Neutrophil (primary cell): ENCODE measurements around the gene TSPAN11.
"Not testable (repeated sequence)": the region's sequence is repeated elsewhere in the genome, so short reads cannot be mapped to it uniquely, and the experiment has no call there.

Source experiments
- H3K27ac ChIP-seq: fragments of 200-600 bp; sonication (generic); 2 replicates; pipeline ENCODE4 v1.5.1; 2016; ENCODE audit warnings: mild to moderate bottlenecking, moderate library complexity
- H3K27me3 ChIP-seq: fragments of 200-600 bp; sonication (generic); 2 replicates; pipeline ENCODE4 v1.6.0; 2016; ENCODE audit warnings: mild to moderate bottlenecking
- H3K36me3 ChIP-seq: fragments of 200-600 bp; sonication (generic); 2 replicates; pipeline ENCODE4 v1.5.1; 2017
- H3K4me1 ChIP-seq, 2 experiments: fragments of 200-600 bp in 1 of 2; sonication (generic) in 1 of 2; 1 replicate in 1 of 2; 2 replicates in 1 of 2; pipeline versions ENCODE4 v1.5.1 to v1.6.1; 2013 to 2016; ENCODE audit warnings: low read depth in 1 of 2, low read length in 1 of 2, mild to moderate bottlenecking in 1 of 2, moderate library complexity in 1 of 2; ENCODE audit not compliant: control insufficient read depth in 1 of 2, insufficient read depth in 1 of 2
- H3K4me3 ChIP-seq, 2 experiments: fragments of 200-600 bp in 1 of 2; sonication (generic) in 1 of 2; 1 replicate in 1 of 2; 2 replicates in 1 of 2; pipeline ENCODE4 v1.5.1; 2013 to 2016; ENCODE audit warnings: low read depth in 1 of 2, low read length in 1 of 2, mild to moderate bottlenecking in 1 of 2, moderate library complexity in 1 of 2
- H3K9me3 ChIP-seq: fragments of 200-600 bp; sonication (generic); 2 replicates; pipeline ENCODE4 v1.5.1; 2016
- CTCF ChIP-seq: fragments of 200-600 bp; sonication (generic); IDR thresholded peaks from 2 replicates; pipeline ENCODE4 v1.5.1; 2016; ENCODE audit warnings: antibody characterized with exemption

The TSPAN11 gene

GRCh38 chr12:31009976-31010375 is 83.4 kb downstream of the TSPAN11 start:
- Histone ChIP-seq H3K4me3 (no peak overlapping the region), H3K4me1 (no peaks in the 10 kb centered on the region), H3K9me3 (no peaks in the 10 kb centered on the region), H3K27ac (no peak overlapping the region), H3K27me3 (no peaks in the 10 kb centered on the region), H3K36me3 (no peaks in the 10 kb centered on the region)
- no peak for TF ChIP-seq CTCF

DNA sequence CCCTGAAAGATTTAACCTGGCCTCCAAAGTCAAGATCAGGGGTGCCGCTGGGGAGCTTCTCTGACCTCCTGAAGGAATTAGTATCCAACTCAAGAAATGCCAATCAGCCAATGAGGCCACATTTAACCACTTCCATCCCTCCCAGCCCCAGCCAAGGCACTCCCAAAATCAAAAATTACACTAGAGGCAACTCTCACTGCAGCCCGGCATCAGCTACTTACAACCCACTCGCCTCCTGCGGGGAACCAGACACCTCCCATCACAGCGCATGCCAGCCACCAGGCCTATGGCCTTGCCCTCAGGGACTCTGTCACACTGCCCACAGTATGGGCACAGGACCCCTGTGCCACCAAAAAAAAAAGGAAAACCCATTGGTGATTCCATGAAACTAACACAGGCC is 84.8 kb downstream of the TSPAN11 start:
- no peak for TF ChIP-seq CTCF
- no peak overlapping the region for H3K4me3 ChIP-seq
- no peaks in the 10 kb centered on the region for H3K9me3 ChIP-seq

DNA sequence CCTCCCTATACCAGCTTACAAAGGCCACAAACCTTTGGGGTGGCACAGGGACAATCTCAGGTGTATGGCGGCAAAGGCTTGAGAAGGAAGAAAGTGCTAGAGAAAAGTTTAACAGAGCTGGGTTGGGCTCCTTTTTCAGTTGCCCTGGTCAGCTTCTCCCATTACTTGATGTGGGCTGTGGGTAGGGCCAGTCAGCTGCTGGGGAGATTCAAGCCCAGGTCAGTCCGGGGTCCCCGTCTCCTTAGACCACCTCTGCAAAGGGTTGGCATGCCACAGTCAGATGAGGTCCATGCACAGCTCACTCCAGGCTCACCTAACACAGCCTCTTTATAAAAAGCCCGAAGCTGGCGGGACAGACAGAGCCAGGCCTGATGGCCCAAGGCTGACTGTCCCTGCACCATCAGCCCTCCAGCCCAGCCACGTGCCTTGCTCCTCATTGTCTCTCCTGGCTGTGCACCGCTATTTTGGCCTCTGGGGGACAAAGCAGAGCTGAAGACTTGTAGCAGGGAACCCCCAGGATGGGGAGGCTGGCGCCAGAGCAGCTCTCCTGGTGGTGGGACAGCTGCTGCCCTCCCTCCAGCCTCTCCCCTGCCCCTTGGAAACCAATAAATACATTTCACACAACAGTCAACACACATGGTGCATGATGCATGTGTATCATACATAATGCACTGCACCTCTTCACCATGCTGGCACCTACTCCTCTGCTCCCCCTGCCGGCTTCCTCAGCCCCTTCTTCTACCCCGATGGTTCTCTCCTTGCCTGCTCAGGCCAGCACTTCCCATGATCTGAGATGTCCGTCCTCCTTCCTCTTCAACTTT is 85.4 kb downstream of the TSPAN11 start:
- no peaks in the 10 kb centered on the region for H3K4me1 ChIP-seq
- no peak for TF ChIP-seq CTCF
- no peaks in the 10 kb centered on the region for H3K36me3 ChIP-seq
- no peak overlapping the region for H3K4me3 ChIP-seq
- H3K9me3 ChIP-seq = no peaks in the 10 kb centered on the region
- H3K27me3 ChIP-seq = no peaks in the 10 kb centered on the region
- no peak overlapping the region for H3K27ac ChIP-seq

More for the DNA sequence above, 84.8 kb downstream of the TSPAN11 start:
- H3K27me3 ChIP-seq = no peaks in the 10 kb centered on the region
- no peaks in the 10 kb centered on the region for H3K36me3 ChIP-seq
- no peak overlapping the region for H3K27ac ChIP-seq
- H3K4me1 ChIP-seq = no peaks in the 10 kb centered on the region

DNA sequence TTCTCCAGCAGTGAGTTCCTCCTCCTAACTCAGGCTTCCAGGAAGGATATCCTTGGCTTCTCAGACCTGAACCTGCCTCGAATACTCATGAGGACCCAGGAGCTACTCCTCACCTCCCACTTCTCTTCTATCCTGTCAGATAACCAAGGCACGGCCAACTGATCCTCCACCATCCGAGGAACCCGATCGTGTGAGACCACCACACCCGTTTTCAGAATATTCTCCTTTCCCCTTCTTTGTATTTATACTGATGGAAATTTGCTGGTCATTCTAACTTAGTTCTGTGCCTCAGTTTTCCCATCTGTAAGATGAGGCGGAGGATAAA is 86.0 kb downstream of the TSPAN11 start:
- H3K27ac ChIP-seq, H3K4me1 ChIP-seq, H3K27me3 ChIP-seq, H3K36me3 ChIP-seq, H3K9me3 ChIP-seq, H3K4me3 ChIP-seq: not testable (repeated sequence)

- Histone ChIP-seq H3K9me3 (no peaks in the 10 kb centered on the region), H3K27ac (no peak overlapping the region), H3K4me3 (no peak overlapping the region), H3K4me1 (no peaks in the 10 kb centered on the region), H3K36me3 (no peaks in the 10 kb centered on the region), H3K27me3 (no peaks in the 10 kb centered on the region)
- TF ChIP-seq CTCF = no peak
These were observed 88.7 kb downstream of the TSPAN11 start for GRCh38 chr12:31015215-31015614.

DNA sequence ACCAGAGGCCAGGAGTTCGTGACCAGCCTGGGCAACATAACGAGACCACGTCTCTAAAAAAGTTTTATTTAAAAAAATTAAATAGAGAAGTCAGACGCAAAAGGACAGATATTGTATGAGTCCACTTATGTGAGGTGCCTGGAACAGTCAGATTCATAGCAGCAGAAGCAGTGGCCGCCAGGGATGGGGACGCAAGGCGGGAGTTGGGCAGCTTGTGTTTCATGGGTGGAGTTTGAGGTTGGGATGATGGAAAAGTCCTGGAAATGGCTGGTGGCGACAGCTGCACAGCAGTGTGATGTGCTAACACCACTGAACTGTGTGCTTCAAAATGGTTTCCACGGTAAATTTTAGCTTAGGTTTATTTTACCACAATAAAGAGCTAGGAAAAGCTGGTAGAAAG is 89.5 kb downstream of the TSPAN11 start:
- Histone ChIP-seq H3K9me3 (no peaks in the 10 kb centered on the region), H3K4me1 (no peaks in the 10 kb centered on the region), H3K27me3 (no peaks in the 10 kb centered on the region), H3K27ac (no peak overlapping the region), H3K36me3 (no peaks in the 10 kb centered on the region), H3K4me3 (no peak overlapping the region)
- no peak for TF ChIP-seq CTCF
